H54 (cell line): Measurements from ENCODE around the gene CDH22.

Experiments
- DNase-seq: peaks from one replicate; pipeline ENCODE4 v3.0.0; 2011; ENCODE audit warnings: low spot score, mixed read lengths; ENCODE audit not compliant: insufficient read length
- FAIRE-seq: peaks from 3 replicates; lab custom pipeline; 2011; peaks lifted over from hg19 to GRCh38; lab: Jason Lieb, UNC
- POLR2A ChIP-seq: IDR thresholded peaks from 2 replicates; pipeline ENCODE4 v1.6.1; 2011; ENCODE audit warnings: low read depth, mild to moderate bottlenecking, low read length

CDH22 gene

DNA sequence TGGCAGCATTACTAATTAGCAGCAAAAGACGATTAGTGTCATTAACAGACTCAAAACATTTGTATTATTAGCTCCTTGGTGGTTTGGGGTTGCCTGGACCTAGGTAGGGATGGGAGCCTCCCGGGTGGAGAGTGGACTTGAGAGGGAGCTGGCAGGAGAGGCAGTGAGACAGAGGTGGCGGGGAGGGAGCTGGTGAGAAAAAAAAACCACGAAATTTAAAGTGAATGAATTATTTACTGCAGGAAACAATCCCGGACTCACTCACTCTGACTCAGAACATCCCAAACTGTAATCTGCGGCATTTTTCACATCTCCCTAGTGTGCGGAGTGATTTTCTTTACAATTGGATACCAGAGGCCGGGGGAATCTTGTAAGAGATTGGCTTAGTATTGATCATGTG lies 14.3 kb upstream of the CDH22 start:
- FAIRE-seq (no peak), DNase-seq (no peak)
- TF ChIP-seq POLR2A, result no peak

DNA sequence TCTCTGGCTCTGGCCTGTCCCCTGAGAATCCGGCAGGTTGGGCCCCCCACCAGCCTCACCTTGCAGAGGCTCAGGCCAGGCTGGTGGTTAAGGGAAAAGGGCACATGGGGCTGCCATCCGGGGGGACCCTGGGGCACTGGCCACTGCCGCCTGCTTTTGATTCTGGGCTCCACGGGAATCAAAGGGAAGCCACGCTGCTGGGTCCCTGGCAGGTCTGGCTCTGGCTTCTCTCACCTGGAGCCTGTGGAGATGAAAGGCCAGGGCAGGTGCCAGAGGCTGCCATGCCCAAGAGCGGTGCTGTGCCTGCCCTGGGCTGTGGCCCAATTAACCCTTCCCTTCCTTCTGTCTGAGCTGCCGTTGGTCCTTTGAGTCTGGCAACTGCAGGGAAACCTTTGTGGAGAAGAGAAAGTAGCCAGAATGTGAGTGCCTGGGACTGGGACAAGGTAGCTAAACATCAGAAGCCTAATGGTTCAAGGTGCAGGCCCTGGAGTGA lies 9.4 kb upstream of the CDH22 start:
- no peak for TF ChIP-seq POLR2A
- DNase-seq (no peak), FAIRE-seq (no peak)

- no peak for TF ChIP-seq POLR2A
- DNase-seq, result no peak
- no peak for FAIRE-seq
Observed at GRCh38 chr20:46316984-46317684, 8.8 kb upstream of the CDH22 start.

GRCh38 chr20:46315311-46315710 lies 7.0 kb upstream of the CDH22 start:
- no peak for TF ChIP-seq POLR2A
- DNase-seq (no peak), FAIRE-seq (no peak)

- no peak for FAIRE-seq
- no peak for TF ChIP-seq POLR2A
- DNase-seq, result no peak
Observed at GRCh38 chr20:46312945-46313861, 4.9 kb upstream of the CDH22 start.

- no peak for FAIRE-seq
- no peak for DNase-seq
- TF ChIP-seq POLR2A, result no peak
Observed at GRCh38 chr20:46312075-46312944, 4.0 kb upstream of the CDH22 start.

DNA sequence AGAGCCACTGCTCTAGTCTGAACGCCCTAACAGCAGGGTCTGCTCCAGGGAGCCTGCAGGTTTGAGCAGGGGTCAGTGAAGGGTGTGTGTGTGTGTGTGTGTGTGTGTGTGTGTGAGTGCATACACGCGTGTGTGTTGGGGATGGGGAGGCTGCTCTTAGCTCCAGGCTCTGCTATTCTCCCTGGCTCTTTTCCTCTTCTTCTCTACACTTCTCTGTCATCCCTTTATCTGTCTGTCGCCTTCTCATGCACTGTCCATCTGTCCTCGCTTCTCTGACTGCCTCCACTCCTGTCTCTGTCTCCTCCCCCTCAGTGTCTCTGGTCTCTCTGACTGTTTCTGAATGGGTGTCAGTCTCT lies 3.4 kb upstream of the CDH22 start:
- FAIRE-seq (no peak), DNase-seq (no peak)
- TF ChIP-seq POLR2A, result no peak

GRCh38 chr20:46311039-46311650 lies 2.8 kb upstream of the CDH22 start:
- DNase-seq (no peak), FAIRE-seq (no peak)

DNA sequence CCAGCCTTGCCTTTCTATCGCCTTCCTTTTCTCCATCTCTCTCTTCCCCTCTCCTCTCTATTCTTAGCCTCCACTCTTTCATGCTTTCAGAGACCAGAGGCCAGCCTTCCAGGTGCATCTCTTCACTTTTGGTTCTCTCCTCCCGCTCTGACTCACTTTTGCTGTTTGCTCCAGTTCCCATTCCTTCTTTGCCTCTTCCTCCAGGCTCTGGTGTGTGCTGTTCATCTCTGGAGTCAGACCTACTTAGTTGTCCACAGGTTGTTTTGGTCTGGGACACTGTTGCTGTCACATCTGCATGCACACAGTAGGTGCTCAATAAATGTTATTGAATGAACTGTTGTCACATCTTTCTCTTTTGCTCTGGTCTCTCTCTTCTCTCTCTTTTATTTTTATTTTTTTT lies 1.6 kb upstream of the CDH22 start:
- FAIRE-seq, result no peak
- DNase-seq, result no peak
- no peak for TF ChIP-seq POLR2A

More at GRCh38 chr20:46311039-46311650, 2.8 kb upstream of the CDH22 start:
- TF ChIP-seq POLR2A, result no peak

- no peak for TF ChIP-seq POLR2A
- DNase-seq, result no peak
- no peak for FAIRE-seq
Observed at GRCh38 chr20:46307999-46308257, 370 bp downstream of the CDH22 start.

DNA sequence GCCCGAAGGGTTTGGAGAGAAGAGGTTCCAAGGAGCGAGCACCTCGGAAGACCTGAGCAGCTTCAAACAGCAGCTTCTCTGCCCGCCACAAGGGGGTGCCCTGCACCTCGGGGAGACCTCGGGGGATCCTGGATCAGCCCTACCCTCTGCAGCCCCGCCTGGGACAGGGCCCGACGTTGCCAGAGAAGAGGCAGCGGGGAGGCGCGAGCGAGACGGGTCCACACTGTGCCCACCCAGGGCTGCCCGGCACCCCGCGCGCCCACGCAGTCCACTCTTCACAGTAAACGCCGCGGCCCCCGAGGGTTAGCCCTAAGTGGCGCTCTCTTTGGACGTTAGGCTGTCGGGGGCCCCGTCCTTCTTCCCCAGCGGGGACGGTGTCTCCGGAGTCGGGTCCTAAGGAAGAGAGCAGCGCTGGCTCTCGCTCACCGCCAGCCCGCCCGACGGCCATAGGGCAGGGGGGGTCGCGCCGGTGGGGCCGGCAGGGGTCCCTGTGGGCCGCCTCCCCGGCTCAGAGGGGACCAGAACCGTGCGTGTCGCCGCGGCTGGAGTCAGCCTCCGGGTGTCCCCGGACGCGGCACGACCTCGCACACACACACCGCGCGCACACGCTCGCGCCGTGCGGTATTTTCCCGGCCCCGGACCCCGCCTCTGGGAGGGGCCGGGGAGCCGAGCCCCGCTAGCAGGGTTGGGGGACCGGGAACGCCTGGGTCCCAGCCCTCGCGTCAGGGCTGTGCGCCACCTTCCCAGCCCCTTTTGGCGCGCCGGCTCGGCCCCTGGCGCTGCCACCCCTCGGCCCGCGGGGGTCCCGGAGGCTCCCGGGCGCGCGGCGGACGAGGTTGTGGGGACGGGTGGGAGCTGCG lies 929 bp downstream of the CDH22 start:
- DNase-seq (peak; percentile 95), FAIRE-seq (no peak)
- TF ChIP-seq POLR2A, result no peak

DNA sequence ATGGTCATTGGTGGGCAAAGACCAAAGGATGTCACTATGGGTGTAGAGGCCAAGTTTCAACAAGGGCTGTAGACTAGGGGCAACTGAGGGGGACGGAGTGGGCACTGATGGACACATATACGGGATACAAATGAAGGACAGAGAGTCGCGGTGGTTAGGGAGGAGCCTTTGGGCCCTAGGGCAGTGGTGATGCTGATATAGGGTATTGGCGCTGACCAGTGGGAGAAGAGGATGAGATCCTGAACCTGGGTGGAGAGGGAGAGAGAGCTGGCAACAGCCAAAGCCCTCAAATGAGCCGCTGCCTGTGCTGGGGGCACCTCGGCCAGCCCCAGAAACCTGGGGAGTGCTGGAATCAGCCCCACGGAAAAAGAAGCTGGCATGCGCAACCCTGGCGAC lies 1.6 kb downstream of the CDH22 start:
- DNase-seq, result no peak
- TF ChIP-seq POLR2A, result no peak
- FAIRE-seq, result no peak

GRCh38 chr20:46305973-46306360 lies 2.3 kb downstream of the CDH22 start:
- FAIRE-seq (no peak), DNase-seq (no peak)
- no peak for TF ChIP-seq POLR2A
